GM18511 (cell line): ENCODE measurements around the gene AANAT.
A peak's percentile ranks its signal among the peaks of the same experiment; 100 is the strongest.

ENCODE experiments used
- ATAC-seq: cut with Tn5 transposase; IDR thresholded peaks from one replicate; pipeline ENCODE4 v1.9.1; 2021; ENCODE audit warnings: mild to moderate bottlenecking, moderate library complexity; ENCODE audit not compliant: unreplicated experiment

AANAT gene

DNA sequence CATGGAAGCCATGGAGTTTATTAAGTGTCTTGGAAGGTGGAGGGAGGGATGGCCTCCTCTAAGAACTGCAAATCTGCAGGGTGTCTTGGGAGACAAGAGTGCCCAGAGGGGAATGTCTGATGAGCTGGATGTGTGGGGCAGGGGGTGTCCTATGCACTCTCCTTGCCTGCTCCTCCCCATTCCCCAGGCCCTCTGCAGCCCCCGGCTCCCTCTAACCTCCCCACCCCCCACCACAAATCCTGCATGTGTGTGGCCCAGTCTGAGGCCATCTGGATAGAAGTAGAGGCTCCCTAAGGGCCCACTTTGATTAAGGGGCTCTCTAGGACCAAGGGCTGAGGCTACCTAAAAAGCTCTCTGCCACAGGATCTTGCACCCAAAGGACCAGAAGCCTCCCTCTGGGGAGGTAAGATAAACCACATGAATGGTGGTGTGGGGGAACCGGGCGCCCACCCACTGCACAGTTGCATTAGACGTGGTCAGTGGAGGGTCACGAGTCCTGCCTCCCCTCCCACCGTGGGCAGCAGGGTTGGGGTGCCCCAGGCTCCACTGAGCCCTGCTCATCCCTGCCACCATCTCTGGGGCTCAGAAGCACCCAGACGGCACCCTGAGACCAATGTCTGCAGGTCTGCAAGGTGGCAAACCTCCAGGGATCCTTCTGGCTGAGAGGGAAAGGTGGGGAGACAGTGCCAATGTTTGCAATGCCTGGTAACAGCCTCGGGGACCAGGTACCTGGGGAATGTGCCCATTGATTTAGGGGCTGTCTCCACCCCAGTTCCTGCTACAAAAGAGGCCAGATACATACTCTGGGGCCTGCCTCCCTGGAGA is 618 bp downstream of the AANAT start:
- ATAC-seq = no peak

DNA sequence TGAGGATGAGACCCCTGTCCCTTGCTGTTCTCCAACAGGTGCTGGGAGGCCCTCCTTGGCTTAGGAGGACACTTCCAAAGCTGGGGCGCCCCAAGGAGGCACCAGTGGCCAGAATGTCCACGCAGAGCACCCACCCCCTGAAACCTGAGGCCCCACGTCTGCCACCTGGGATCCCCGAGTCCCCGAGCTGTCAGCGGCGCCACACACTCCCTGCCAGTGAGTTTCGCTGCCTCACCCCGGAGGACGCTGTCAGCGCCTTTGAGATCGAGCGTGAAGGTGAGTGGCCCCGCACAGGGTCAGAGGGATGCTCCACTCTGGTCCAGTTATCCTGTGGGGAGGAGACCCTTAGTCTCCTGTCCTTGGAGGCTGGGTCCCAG is 1.2 kb downstream of the AANAT start:
- no peak for ATAC-seq

GRCh38 chr17:76469076-76469990 is 1.9 kb downstream of the AANAT start:
- no peak for ATAC-seq

DNA sequence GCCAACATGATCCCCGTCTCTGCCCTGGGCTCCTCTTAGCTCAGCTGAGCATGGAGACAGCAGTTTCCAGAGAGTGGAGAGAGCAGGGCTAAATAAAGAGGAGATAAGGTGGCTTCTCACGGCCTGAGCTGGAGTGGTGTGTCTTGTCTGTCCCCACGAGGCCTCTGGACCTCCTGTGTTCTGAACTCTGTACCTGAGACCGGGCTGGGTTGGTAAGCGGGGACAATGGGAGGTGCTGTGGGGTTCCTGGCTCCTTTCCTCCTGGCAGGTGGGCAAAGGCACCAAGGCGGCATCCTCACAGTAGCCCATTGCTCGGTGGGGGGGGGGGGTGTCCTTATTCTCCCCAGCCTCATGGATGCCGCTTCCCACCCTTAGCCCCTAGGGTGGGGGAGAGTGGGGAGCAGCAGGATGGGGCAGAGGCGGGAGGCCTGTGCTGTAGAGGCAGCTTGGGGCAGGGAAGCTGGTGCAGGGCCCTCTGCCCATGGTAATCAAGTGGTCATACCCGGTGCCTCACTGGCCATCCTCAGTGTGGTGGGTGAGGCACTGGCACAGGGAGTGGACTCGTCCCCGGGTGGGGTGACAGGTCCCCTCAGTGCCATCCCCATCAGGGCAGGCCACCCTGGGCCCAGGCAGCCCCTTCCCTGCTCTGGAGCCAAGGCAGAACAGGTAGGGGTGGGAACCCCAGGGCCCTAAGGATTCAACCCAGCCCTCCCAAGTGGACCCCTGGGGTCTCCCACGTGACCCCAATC is 2.8 kb downstream of the AANAT start:
- ATAC-seq = no peak

DNA sequence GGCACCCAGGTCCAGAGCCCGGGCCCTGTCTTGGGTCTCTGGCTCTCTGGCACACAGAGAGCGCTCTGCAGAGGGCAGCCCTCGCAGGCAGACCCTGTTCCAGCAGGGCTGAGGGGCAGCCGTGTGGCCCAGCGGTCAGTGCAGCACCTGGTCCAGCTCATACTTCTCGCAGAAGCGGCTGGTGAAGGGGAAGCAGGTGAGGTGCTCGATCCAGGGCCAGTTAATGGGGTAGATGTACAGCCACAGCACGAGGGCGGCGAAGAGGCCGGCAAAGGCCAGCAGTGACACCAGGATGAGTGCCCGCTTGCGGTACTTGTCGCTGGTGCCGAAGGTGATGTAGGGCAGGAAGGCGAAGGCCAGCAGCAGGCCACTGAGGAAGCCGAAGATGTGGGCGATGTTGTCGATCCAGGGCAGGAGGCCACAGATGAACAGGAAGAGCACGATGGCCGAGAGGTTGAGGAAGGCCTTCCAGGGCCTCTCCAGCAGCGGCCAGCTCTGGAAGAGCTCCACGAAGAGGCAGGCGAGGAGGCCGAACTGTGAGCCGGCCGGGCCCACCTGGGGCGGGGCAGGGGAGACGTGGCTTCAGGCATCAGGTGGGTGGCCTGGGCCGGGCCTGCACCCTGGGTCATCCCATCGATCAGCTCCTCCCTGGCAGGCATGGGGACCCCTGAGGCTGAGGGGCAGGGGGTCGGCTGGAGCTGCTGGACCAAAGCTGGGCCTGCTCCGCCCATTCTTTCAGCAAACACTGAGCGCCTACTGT is 4.3 kb downstream of the AANAT start:
- no peak for ATAC-seq

DNA sequence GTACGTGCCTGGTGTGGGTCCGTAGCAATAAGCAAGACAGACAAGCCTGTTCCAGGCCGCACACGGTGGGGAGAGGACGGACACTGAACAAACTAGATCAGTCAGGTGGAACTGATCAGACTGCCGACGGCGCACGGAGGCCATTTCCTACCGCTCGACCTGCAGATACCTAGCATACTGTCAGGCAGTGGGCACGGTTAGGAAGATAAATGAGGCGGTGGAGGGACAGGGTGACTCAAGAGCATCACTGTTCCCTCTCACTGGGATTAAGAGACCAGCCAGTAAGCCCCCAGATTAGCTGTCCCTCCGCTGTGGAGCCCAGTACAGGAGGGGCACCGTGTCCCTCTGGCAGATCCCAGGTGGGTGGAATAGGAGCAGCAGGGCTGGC is 4.8 kb downstream of the AANAT start:
- ATAC-seq = no peak

DNA sequence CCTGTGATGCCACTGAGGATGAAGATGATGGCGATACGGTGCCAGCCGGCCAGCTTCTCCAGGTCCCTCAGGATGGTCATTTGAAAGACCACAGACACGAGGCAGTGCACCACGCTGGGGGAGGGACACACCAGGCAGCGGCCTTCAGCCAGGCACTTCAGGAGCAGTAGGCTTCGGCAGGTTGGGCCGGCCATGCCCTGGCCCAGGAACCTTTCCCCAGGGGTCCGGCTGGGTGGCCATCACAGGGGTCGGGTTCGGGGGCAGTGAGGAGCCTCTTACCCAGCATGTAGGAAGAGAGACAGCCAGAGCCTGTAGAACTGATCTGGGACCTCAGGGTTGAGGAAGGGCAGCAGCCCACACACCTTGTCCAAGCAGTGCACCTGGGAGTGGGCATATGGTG is 5.3 kb downstream of the AANAT start:
- ATAC-seq = no peak

- no peak for ATAC-seq
Measured at GRCh38 chr17:76473541-76473985, 6.2 kb downstream of the AANAT start.

DNA sequence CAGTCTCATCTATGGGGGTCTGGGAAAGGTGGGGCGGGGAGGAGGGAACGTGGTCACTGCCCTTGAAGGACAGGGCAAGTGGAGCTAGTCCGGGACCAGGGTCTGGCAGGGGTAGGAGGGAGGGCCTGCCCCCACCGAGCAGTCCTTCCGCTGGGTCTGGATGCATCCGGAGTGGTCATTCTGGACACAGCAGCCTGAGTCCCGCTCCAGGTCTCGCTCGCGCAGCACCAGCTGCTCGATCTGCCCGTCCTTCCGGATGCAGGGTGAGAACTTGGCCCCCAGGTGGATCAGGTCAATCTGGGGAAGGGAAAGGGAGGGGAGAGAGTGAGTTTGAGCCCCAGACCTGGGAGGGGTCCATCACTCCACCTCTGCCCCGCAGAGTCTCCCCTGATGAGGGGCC is 6.8 kb downstream of the AANAT start:
- ATAC-seq = no peak

DNA sequence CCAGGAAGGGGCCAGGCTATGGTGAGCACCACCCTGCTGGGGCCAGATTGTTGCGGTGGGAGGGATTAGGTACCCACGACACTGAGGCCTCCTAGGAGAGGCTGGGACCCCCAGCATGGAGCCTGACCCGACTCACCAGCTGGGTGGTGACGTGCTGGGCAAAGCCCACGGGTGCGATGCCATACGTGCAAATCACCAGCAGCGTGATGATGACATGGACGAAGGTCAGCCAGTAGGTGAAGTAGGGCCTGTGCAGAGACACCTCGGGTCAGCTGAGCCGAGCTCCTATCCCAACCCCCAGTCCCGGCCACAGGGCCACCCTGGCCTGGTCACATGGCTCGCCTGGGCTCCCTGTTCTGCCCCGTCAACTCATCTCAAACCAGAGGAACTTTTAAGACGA is 7.5 kb downstream of the AANAT start:
- ATAC-seq = no peak

DNA sequence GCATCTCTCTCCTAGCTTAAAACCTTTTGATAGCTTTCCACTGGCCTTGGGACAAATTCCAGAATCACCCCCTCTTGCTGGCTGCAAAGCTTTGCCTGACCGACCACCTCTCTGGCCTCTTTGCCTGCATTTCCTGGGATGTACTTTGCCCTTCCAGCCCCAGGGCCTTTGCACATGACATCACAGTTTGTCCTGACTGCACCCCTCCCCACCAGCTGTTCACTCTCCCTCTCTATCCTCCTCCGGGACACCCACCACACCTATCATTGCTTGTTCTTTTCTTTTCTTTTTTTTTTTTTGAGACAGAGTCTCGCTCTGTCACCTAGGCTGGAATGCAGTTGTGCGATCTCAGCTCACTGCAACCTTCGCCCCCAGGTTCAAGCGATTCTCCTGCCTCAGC is 7.9 kb downstream of the AANAT start:
- no peak for ATAC-seq

- no peak for ATAC-seq
Measured at GRCh38 chr17:76476736-76477135, 9.3 kb downstream of the AANAT start.

GRCh38 chr17:76477576-76477975 is 10.2 kb downstream of the AANAT start:
- ATAC-seq = no peak

DNA sequence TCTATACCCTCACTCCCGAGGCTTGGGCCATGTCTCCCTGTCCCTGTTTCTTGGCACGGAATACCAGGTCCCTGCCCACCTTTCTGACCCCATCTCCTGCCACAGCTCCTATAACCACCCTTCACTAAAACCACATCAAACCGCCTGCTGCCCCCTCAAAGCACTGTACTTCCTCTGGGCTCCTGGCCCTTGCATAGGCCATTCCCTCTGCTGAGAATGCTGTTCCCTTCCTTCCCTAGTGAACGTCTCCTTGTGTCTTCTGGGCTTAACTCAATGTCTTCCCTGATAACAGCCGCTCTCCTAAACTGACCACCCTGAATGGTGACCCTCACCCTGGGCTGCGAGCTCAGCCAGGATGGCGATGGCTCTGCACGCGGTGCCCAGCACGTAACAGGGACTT is 10.7 kb downstream of the AANAT start:
- no peak for ATAC-seq

DNA sequence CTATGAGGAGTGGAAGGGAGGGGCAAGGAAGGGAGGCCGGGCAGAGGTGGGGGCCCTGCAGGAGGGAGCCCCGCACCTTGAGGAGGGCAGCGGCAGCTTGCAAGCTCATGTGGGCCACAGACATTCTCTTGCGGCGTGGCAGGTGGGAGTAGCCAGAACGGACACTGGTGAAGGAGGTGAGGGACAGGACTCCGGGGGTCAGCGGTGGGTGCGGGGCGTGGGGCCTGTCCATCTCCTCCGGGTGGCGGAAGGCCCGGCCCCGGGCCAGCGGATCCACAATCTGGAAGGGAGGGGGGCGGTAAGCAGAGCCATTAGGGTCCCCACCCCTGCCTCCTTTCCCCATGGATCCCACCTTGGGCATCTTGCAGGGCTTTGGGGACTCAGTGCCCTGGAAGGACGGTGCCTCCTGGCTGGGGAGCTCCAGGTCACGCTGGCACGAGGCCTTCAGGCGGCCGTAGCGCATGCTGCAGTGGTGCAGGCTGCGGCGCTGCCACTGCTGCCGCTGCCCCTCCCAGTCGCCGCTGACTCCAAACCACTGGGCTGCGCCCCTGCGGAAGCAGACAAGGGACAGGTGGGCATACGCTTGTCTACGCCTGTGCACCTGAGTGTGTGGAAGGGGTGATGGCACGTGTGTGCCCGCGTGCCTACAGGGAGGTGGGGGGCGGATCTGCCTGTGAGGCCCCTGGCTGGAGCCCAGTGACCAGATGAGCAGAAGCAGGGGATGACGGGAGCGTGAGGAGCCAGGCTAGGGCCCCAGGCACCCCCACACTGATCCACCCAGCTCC is 11.5 kb downstream of the AANAT start:
- no peak for ATAC-seq

GRCh38 chr17:76479515-76480060 is 12.2 kb downstream of the AANAT start:
- ATAC-seq = no peak

- ATAC-seq = no peak
Measured at GRCh38 chr17:76480632-76481031, 13.2 kb downstream of the AANAT start.

GRCh38 chr17:76481071-76481655 is 13.8 kb downstream of the AANAT start:
- ATAC-seq = peak; percentile 73

DNA sequence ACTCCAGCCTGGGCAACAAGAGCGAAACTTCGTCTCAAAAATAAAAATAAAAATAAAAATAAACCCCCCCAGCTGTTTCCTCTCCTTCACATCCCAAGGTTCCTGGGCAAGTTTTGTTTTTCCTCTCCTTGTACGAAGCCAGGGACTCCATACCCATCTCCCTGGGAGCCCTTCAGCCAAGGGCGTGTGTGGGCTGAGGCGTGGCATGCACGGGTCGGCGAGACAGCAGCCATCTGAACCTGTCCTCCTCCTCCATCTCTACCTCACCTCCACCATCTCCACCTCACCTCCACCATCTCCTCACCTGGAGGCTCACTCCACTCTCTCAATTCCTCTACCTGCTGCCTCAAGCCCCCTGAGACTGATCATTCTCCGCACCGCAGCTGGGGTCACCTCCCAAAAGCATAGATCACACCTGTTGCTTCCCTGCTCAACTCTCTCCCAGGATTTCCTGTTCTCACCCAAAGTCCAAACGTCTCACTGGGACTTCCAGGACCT is 16.9 kb downstream of the AANAT start:
- ATAC-seq = no peak
